Thyroid gland (tissue), 4 donors: ENCODE measurements around the gene HJV. TPM values are rescaled to one million over a fixed set of nuclear protein-coding genes. Genes with fewer than 3 reads are reported as not detected.

Source experiments
- DNase-seq, 2 donors: peaks; one replicate each; pipeline ENCODE4 v3.0.0-alpha.2; 2019
- H3K27ac ChIP-seq, 3 donors: fragments of 200-600 bp; sonication (generic); 1 replicate in 2 of 3; 2 replicates in 1 of 3; pipeline ENCODE4 v1.5.1; 2016 to 2019; ENCODE audit warnings: mild to moderate bottlenecking in 1 of 3, moderate library complexity in 1 of 3
- H3K27me3 ChIP-seq: fragments of 200-600 bp; sonication (generic); one replicate; pipeline ENCODE4 v1.5.1; 2019
- H3K36me3 ChIP-seq, 2 donors: fragments of 200-600 bp; sonication (generic); one replicate each; pipeline ENCODE4 v1.5.1; 2016 to 2019
- H3K4me1 ChIP-seq, 2 donors: fragments of 200-600 bp; sonication (generic); one replicate each; pipeline ENCODE4 v1.5.1; 2017 to 2019
- H3K4me3 ChIP-seq, 3 donors: fragments of 200-600 bp; sonication (generic); replicated peaks in 1 of 3; 1 replicate in 2 of 3; 2 replicates in 1 of 3; pipeline ENCODE4 v1.5.1; 2016; ENCODE audit warnings: mild to moderate bottlenecking in 1 of 3
- H3K9me3 ChIP-seq: fragments of 200-600 bp; sonication (generic); one replicate; pipeline ENCODE4 v1.5.1; 2017
- POLR2A ChIP-seq, 2 donors: fragments of 450-650 bp; IDR thresholded peaks; one replicate each; pipeline ENCODE4 v1.6.1; 2017; ENCODE audit warnings: antibody characterized with exemption in 2 of 2, mild to moderate bottlenecking in 2 of 2, moderate library complexity in 1 of 2
- WGBS, 2 donors: methylation state at CpG; one replicate each; pipeline ENCODE4 v1.1.5; 2017; 5-methylcytosine and 5-hydroxymethylcytosine counted together
- intact Hi-C: fragments of 100-400 bp; cut with DNase I; formaldehyde crosslinking; loops from one replicate; pipeline ENCODE4 v1.15.1; 2023
- total RNA-seq, 4 donors: library from RNA; depleted of rRNA; stranded (reverse); fragments of >200 nt; gene quantifications; one replicate each; pipeline ENCODE4 v1.2.3, GENCODE V29; 2016
- TF ChIP-seq, protein P1 (sequence below), 6 experiments: fragments of 200-600 bp in 3 of 6; fragments of 450-650 bp in 3 of 6; sonication (generic) in 3 of 6; IDR thresholded peaks; one replicate each; pipeline ENCODE4 v1.5.1; 2016 to 2019; ENCODE audit warnings: antibody characterized with exemption in 6 of 6, mild to moderate bottlenecking in 2 of 6, inconsistent platforms in 1 of 6, moderate library complexity in 1 of 6

Gene HJV
- total RNA-seq, 4 donors from 2014 or later, result not detected

DNA sequence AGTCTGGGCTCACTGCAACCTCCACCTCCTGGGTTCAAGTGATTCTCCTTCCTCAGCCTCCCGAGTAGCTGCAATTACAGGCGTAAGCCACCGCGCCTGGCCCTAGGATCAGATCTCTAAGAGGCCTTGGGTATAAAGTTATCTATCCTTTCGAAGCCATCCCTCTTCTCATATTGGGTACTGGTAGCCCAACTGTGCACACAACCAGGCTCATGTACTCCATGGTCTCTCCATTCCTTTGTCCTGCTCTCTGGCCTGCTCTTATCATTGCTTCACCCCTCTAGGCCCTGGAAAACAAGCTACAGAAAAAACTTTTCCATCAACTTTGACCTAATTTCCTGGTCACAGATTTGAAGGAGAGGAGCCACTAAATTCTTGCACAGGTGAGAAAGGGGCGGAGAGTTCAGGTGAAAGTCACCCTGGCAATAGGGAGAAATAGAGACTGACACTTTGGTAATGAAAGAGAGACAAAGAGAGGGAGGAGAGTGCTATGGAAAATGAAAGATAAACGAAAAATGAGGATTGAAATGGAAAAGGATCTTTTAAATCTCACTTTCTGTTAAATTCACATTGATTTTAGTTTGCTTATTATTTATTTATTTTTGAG, 31.2 kb downstream of the HJV start:
- H3K27ac ChIP-seq, result peak overlapping the region; percentile 94 to 96 (median 95)
- WGBS, 2 donors, result 85 to 90% methylated on average over 7 of the region's 7 CpGs
- H3K9me3 ChIP-seq, result no peaks in the 10 kb centered on the region
- peak; percentile 59 to 64 for DNase-seq
- peaks cover 36% of the 10 kb centered on the region in 2 donors for H3K36me3 ChIP-seq
- intact Hi-C loops, result no loop called here
- TF ChIP-seq, protein P1, sequence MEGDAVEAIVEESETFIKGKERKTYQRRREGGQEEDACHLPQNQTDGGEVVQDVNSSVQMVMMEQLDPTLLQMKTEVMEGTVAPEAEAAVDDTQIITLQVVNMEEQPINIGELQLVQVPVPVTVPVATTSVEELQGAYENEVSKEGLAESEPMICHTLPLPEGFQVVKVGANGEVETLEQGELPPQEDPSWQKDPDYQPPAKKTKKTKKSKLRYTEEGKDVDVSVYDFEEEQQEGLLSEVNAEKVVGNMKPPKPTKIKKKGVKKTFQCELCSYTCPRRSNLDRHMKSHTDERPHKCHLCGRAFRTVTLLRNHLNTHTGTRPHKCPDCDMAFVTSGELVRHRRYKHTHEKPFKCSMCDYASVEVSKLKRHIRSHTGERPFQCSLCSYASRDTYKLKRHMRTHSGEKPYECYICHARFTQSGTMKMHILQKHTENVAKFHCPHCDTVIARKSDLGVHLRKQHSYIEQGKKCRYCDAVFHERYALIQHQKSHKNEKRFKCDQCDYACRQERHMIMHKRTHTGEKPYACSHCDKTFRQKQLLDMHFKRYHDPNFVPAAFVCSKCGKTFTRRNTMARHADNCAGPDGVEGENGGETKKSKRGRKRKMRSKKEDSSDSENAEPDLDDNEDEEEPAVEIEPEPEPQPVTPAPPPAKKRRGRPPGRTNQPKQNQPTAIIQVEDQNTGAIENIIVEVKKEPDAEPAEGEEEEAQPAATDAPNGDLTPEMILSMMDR (IDR thresholded peaks at IDR 0.05), result no peak
- peak in 1 of 2 donors; percentile 69 for TF ChIP-seq POLR2A (IDR thresholded peaks at IDR 0.05)
- H3K4me3 ChIP-seq, result no peak overlapping the region
- H3K4me1 ChIP-seq, result peaks cover 21 to 43% of the 10 kb centered on the region in 2 donors
- H3K27me3 ChIP-seq, result no peaks in the 10 kb centered on the region

DNA sequence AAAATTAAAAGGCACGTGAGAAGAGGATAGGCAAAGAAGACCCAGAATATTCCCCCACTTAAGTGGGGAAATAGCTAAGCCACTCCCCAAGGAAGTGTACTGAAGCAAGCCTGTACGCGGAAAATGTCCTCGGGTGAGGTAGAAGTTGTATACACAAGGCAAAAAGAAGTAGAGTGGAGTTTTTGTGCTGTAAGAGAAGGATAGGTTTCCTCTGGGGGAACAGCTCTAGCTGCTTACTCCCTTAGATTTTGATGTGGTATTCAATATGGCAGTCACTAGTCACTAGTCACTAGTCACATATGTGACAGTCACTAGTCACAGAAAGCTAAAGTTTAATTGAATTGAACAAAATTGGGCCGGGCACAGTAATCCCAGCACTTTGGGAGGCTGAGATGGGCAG, 32.8 kb downstream of the HJV start:
- intact Hi-C loops, result no loop called here
- Histone ChIP-seq H3K27me3 (no peaks in the 10 kb centered on the region), H3K27ac (peak overlapping the region; percentile 47 to 96 (median 94)), H3K4me1 (peaks cover 29 to 59% of the 10 kb centered on the region in 2 donors), H3K4me3 (no peak overlapping the region), H3K9me3 (no peaks in the 10 kb centered on the region), H3K36me3 (peaks cover 20% of the 10 kb centered on the region in 2 donors)
- TF ChIP-seq POLR2A (IDR thresholded peaks at IDR 0.05), result no peak
- TF ChIP-seq, protein P1 (IDR thresholded peaks at IDR 0.05), result no peak
- WGBS, 2 donors, result 51 to 63% methylated on average over 5 of the region's 5 CpGs
- peak; percentile 27 to 39 for DNase-seq

DNA sequence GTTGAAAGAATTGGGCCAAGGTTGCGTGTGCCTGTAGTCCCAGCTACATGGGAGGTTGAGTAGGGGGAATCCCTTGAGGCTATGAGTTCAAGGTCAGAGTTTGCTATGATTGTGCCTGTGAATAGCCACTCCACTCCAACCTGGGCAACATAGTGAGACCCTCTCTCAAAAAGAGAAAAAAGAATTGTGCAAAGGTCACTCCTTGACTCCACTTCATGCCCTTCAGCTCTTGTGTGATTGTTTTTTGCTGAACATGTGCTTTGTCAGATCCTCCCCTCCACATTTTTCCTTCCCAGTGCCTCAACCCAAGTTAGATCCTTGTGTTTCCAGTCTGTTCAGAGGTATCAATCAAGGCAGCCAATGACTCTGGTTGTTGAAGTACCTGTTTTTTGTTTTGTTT, 33.6 kb downstream of the HJV start:
- Histone ChIP-seq H3K36me3 (peaks cover 11 to 12% of the 10 kb centered on the region in 2 donors), H3K9me3 (no peaks in the 10 kb centered on the region), H3K27ac (peak overlapping the region; percentile 47 to 96 (median 94)), H3K4me3 (no peak overlapping the region), H3K4me1 (peaks cover 38 to 68% of the 10 kb centered on the region in 2 donors), H3K27me3 (no peaks in the 10 kb centered on the region)
- 96 to 97% methylated on average over 1 of the region's 1 CpG for WGBS, 2 donors
- intact Hi-C loops, result no loop called here
- DNase-seq, result no peak
- no peak for TF ChIP-seq POLR2A (IDR thresholded peaks at IDR 0.05)
- TF ChIP-seq, protein P1 (IDR thresholded peaks at IDR 0.05), result no peak

DNA sequence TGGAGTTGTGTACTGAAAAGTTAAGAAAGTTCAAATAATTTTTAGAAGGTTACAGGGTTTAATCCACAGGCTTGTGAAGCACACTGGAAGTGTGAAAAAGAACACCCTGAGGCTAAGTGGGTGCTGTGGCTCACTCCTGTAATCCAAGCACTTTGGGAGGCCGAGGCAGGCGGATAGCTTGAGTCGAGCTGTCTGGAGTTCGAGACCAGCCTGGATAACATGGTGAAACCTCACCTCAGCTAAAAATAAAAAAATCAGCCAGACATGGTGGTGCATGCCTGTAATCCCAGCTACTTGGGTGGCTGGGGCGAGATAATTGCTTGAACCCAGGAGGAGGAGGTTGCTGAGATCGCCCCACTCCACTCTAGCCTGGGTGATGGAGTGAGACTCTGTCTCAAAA, 35.0 kb downstream of the HJV start:
- no peaks in the 10 kb centered on the region for H3K27me3 ChIP-seq
- H3K9me3 ChIP-seq, result no peaks in the 10 kb centered on the region
- peak overlapping the region; percentile 71 to 98 (median 96) for H3K27ac ChIP-seq
- intact Hi-C loops, result no loop called here
- DNase-seq, result peak in 1 of 2 donors; percentile 1
- 98% methylated on average over 6 of the region's 6 CpGs for WGBS, 2 donors
- H3K4me1 ChIP-seq, result peaks cover 38 to 81% of the 10 kb centered on the region in 2 donors
- no peak overlapping the region for H3K4me3 ChIP-seq
- TF ChIP-seq, protein P1 (IDR thresholded peaks at IDR 0.05), result no peak
- TF ChIP-seq POLR2A (IDR thresholded peaks at IDR 0.05), result no peak
- H3K36me3 ChIP-seq, result no peaks in the 10 kb centered on the region
